A172 (cell line): ENCODE measurements around the gene PTPRM. TPM values are rescaled to one million over a fixed set of nuclear protein-coding genes. Genes with fewer than 3 reads are reported as not detected.

Source experiments
- DNase-seq: peaks from one replicate; pipeline ENCODE4 v3.0.0-alpha.2; 2015; ENCODE audit warnings: low spot score
- total RNA-seq: library from RNA; depleted of rRNA; stranded (reverse); fragments of >200 nt; shearing (Covaris generic); gene quantifications from 2 replicates; pipeline ENCODE4 v1.2.3, GENCODE V29; 2014

Gene PTPRM
- total RNA-seq, 1 experiment from 2014 or later = 26.4 TPM

- no peak for DNase-seq
Measured at GRCh38 chr18:7668392-7668791, 101.3 kb downstream of the PTPRM start.

- no peak for DNase-seq
Measured at GRCh38 chr18:7669361-7669760, 102.2 kb downstream of the PTPRM start.

- no peak for DNase-seq
Measured at GRCh38 chr18:7671105-7671504, 104.0 kb downstream of the PTPRM start.

- DNase-seq = no peak
Measured at GRCh38 chr18:7676253-7676873, 109.2 kb downstream of the PTPRM start.

GRCh38 chr18:7677001-7677400, 109.9 kb downstream of the PTPRM start:
- DNase-seq = no peak

GRCh38 chr18:7677424-7677823, 110.3 kb downstream of the PTPRM start:
- no peak for DNase-seq

- DNase-seq = no peak
Measured at GRCh38 chr18:7678389-7678788, 111.3 kb downstream of the PTPRM start.

- no peak for DNase-seq
Measured at GRCh38 chr18:7678801-7679200, 111.7 kb downstream of the PTPRM start.

GRCh38 chr18:7681298-7681697, 114.2 kb downstream of the PTPRM start:
- no peak for DNase-seq

GRCh38 chr18:7682321-7682720, 115.2 kb downstream of the PTPRM start:
- DNase-seq = no peak

- DNase-seq = no peak
Measured at GRCh38 chr18:7683753-7684152, 116.6 kb downstream of the PTPRM start.

- DNase-seq = no peak
Measured at GRCh38 chr18:7684357-7684756, 117.2 kb downstream of the PTPRM start.

- DNase-seq = peak; percentile 65
Measured at GRCh38 chr18:7684966-7685365, 117.8 kb downstream of the PTPRM start.

- DNase-seq = no peak
Measured at GRCh38 chr18:7686278-7686677, 119.2 kb downstream of the PTPRM start.

GRCh38 chr18:7688580-7688979, 121.5 kb downstream of the PTPRM start:
- no peak for DNase-seq

GRCh38 chr18:7691206-7691605, 124.1 kb downstream of the PTPRM start:
- no peak for DNase-seq

GRCh38 chr18:7696780-7697179, 129.7 kb downstream of the PTPRM start:
- no peak for DNase-seq

- DNase-seq = no peak
Measured at GRCh38 chr18:7697306-7697705, 130.2 kb downstream of the PTPRM start.

- DNase-seq = peak; percentile 47
Measured at GRCh38 chr18:7711495-7711894, 144.4 kb downstream of the PTPRM start.

GRCh38 chr18:7720395-7720794, 153.3 kb downstream of the PTPRM start:
- DNase-seq = no peak

GRCh38 chr18:7721532-7721931, 154.4 kb downstream of the PTPRM start:
- no peak for DNase-seq

- DNase-seq = no peak
Measured at GRCh38 chr18:7722955-7723354, 155.8 kb downstream of the PTPRM start.

- DNase-seq = no peak
Measured at GRCh38 chr18:7723558-7723957, 156.4 kb downstream of the PTPRM start.

GRCh38 chr18:7725473-7725872, 158.4 kb downstream of the PTPRM start:
- no peak for DNase-seq
